HepG2 (cell line): ENCODE results near the gene HDAC5. TPM values are rescaled to one million over a fixed set of nuclear protein-coding genes. Genes with fewer than 3 reads are reported as not detected.

Source experiments
- CC2D1A ChIP-seq: sonication (generic); formaldehyde crosslinking; IDR thresholded peaks from 2 replicates; pipeline ENCODE4 v1.8.1; 2023; ENCODE audit warnings: mild to moderate bottlenecking, missing genetic modification reagents
- CEBPB ChIP-seq: IDR thresholded peaks from 2 replicates; pipeline ENCODE4 v1.6.1; 2011; ENCODE audit warnings: low read depth, low read length, improper control_type of control experiment, borderline replicate concordance
- ELF3 ChIP-seq: IDR thresholded peaks from 2 replicates; pipeline ENCODE4 v1.6.1; 2016; ENCODE audit warnings: missing genetic modification reagents, missing compliant biosample characterization
- JARID2 ChIP-seq: sonication (generic); formaldehyde crosslinking; IDR thresholded peaks from 2 replicates; pipeline ENCODE4 v1.8.1; 2023; ENCODE audit warnings: missing genetic modification reagents, inconsistent platforms; ENCODE audit not compliant: insufficient replicate concordance
- MIER2 ChIP-seq: IDR thresholded peaks from 2 replicates; pipeline ENCODE4 v1.6.1; 2016; ENCODE audit warnings: missing biosample characterization, missing genetic modification reagents
- NFIB ChIP-seq: sonication (generic); formaldehyde crosslinking; IDR thresholded peaks from 2 replicates; pipeline ENCODE4 v1.9.0; 2021; ENCODE audit warnings: missing genetic modification reagents, mild to moderate bottlenecking, borderline replicate concordance
- PPARG ChIP-seq: conservative IDR thresholded peaks from 2 replicates; pipeline ENCODE4 v1.6.1; 2016; ENCODE audit warnings: missing biosample characterization, missing genetic modification reagents
- SNRNP70 ChIP-seq: fragments of 200-400 bp; formaldehyde crosslinking; IDR thresholded peaks from 2 replicates; pipeline ENCODE4 v1.6.1; 2017; ENCODE audit warnings: mild to moderate bottlenecking, low read depth, low read length, moderate library complexity
- ZNF383 ChIP-seq: sonication (generic); formaldehyde crosslinking; IDR thresholded peaks from 2 replicates; pipeline ENCODE4 v1.4.0; 2020; ENCODE audit warnings: missing genetic modification reagents, mild to moderate bottlenecking, borderline replicate concordance
- ZNF432 ChIP-seq: sonication (generic); formaldehyde crosslinking; IDR thresholded peaks from 2 replicates; pipeline ENCODE4 v1.5.0; 2020; ENCODE audit warnings: missing genetic modification reagents, mild to moderate bottlenecking, borderline replicate concordance
- ZNF546 ChIP-seq: sonication (generic); formaldehyde crosslinking; conservative IDR thresholded peaks from 2 replicates; pipeline ENCODE4 v1.8.1; 2023; ENCODE audit warnings: mild to moderate bottlenecking, missing genetic modification reagents
- polyA plus RNA-seq, 8 experiments: library from polyadenylated mRNA; depleted of rRNA in 3 of 8; stranded (reverse) in 7 of 8; unstranded in 1 of 8; fragments of >200 nt; fragmentation: Illumina TruSeq in 4 of 8; extraction: Trizol in 4 of 8; gene quantifications; 2 replicates each; pipeline versions ENCODE4 v1.2.1 to v1.2.3, GENCODE V29; 2011 to 2016; ENCODE audit warnings: low read depth in 4 of 8, missing spikeins in 1 of 8, mixed read lengths in 1 of 8; ENCODE audit not compliant: insufficient read depth in 1 of 8
- total RNA-seq, 5 experiments: library from RNA; depleted of rRNA; stranded (reverse); fragments of >200 nt; fragmentation: Illumina TruSeq; extraction: Trizol; gene quantifications; 2 replicates each; pipeline ENCODE4 v1.2.3, GENCODE V29; 2016; ENCODE audit warnings: low read depth in 1 of 5
- TF ChIP-seq, protein P1 (sequence below), 2 experiments: sonication (generic) in 1 of 2; formaldehyde crosslinking in 1 of 2; IDR thresholded peaks; 2 replicates each; pipeline versions ENCODE4 v1.4.0 to v1.6.1; 2018 to 2020; ENCODE audit warnings: missing genetic modification reagents in 2 of 2, borderline replicate concordance in 1 of 2, low read depth in 1 of 2, mild to moderate bottlenecking in 1 of 2, missing biosample characterization in 1 of 2
- TF ChIP-seq, protein P2 (sequence below): sonication (generic); formaldehyde crosslinking; IDR thresholded peaks from 2 replicates; pipeline ENCODE4 v1.4.0; 2020; ENCODE audit warnings: missing genetic modification reagents
- TF ChIP-seq, protein P3 (sequence below): sonication (generic); formaldehyde crosslinking; IDR thresholded peaks from 2 replicates; pipeline ENCODE4 v1.5.1; 2020; ENCODE audit warnings: missing genetic modification reagents, mild to moderate bottlenecking, borderline replicate concordance
- TF ChIP-seq, protein P4 (sequence below): sonication (generic); formaldehyde crosslinking; IDR thresholded peaks from 2 replicates; pipeline ENCODE4 v1.4.0; 2020; ENCODE audit warnings: mild to moderate bottlenecking, missing genetic modification reagents
- TF ChIP-seq, protein P5 (sequence below): sonication (generic); formaldehyde crosslinking; IDR thresholded peaks from 2 replicates; pipeline ENCODE4 v1.8.0; 2022; ENCODE audit warnings: missing genetic modification reagents, mild to moderate bottlenecking, inconsistent platforms, borderline replicate concordance
- TF ChIP-seq, protein P6 (sequence below): IDR thresholded peaks from 2 replicates; pipeline ENCODE4 v1.6.1; 2018; ENCODE audit warnings: missing genetic modification reagents
- TF ChIP-seq, protein P7 (sequence below): IDR thresholded peaks from 2 replicates; pipeline ENCODE4 v1.6.1; 2016

HDAC5 gene
- total and polyA plus RNA-seq, 2 of the 13 experiments (the other 11 are each of a cell fraction or from before 2014, with no cell fraction given): 46.4 to 85.4 TPM

DNA sequence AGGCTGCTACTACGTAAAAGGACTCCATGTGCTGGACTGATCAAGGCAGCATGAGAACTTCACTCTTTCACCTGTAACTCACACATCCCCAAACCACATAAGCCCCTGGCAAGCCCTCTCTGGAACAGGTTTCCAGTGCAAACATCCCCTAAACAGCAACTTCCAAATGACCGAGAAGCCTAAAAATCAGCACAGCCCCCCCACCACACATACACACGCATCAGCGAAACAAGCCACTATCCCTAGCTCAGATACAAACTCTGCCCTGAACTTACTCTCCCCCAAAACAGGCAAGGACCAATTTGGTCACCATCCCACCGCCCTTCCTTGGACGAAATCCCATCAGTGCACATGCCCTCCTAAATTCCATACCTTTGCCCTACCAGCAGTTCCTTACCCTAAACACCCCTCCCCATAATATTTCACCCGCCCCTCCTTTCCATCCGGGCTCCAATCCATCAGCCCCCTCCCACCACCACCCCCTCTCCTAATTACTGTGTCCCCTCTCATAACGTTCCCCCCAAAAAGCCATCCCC, 57.7 kb downstream of the HDAC5 start (continued):
- TF ChIP-seq, protein P1, sequence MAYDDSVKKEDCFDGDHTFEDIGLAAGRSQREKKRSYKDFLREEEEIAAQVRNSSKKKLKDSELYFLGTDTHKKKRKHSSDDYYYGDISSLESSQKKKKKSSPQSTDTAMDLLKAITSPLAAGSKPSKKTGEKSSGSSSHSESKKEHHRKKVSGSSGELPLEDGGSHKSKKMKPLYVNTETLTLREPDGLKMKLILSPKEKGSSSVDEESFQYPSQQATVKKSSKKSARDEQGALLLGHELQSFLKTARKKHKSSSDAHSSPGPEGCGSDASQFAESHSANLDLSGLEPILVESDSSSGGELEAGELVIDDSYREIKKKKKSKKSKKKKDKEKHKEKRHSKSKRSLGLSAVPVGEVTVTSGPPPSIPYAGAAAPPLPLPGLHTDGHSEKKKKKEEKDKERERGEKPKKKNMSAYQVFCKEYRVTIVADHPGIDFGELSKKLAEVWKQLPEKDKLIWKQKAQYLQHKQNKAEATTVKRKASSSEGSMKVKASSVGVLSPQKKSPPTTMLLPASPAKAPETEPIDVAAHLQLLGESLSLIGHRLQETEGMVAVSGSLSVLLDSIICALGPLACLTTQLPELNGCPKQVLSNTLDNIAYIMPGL (CRISPR knock-in tag; IDR thresholded peaks at IDR 0.05; ENCODE audit: borderline replicate concordance in 1 of 2, low read depth in 1 of 2): no peak
- TF ChIP-seq, protein P2, sequence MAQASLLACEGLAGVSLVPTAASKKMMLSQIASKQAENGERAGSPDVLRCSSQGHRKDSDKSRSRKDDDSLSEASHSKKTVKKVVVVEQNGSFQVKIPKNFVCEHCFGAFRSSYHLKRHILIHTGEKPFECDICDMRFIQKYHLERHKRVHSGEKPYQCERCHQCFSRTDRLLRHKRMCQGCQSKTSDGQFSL (CRISPR knock-in tag): peak; percentile 73; the same call in 1 of the 2 replicates
- peak; percentile 1; the same call in 1 of the 2 replicates for TF ChIP-seq ELF3 (CRISPR knock-in tag)
- TF ChIP-seq JARID2 (CRISPR knock-in tag): no peak
- TF ChIP-seq ZNF383 (CRISPR knock-in tag): 0 out of 2 replicates have a peak, but pooled peaks have one; percentile 12
- TF ChIP-seq, protein P3, sequence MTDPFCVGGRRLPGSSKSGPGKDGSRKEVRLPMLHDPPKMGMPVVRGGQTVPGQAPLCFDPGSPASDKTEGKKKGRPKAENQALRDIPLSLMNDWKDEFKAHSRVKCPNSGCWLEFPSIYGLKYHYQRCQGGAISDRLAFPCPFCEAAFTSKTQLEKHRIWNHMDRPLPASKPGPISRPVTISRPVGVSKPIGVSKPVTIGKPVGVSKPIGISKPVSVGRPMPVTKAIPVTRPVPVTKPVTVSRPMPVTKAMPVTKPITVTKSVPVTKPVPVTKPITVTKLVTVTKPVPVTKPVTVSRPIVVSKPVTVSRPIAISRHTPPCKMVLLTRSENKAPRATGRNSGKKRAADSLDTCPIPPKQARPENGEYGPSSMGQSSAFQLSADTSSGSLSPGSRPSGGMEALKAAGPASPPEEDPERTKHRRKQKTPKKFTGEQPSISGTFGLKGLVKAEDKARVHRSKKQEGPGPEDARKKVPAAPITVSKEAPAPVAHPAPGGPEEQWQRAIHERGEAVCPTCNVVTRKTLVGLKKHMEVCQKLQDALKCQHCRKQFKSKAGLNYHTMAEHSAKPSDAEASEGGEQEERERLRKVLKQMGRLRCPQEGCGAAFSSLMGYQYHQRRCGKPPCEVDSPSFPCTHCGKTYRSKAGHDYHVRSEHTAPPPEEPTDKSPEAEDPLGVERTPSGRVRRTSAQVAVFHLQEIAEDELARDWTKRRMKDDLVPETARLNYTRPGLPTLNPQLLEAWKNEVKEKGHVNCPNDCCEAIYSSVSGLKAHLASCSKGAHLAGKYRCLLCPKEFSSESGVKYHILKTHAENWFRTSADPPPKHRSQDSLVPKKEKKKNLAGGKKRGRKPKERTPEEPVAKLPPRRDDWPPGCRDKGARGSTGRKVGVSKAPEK (CRISPR knock-in tag): no peak
- no peak for TF ChIP-seq PPARG
- TF ChIP-seq, protein P4, sequence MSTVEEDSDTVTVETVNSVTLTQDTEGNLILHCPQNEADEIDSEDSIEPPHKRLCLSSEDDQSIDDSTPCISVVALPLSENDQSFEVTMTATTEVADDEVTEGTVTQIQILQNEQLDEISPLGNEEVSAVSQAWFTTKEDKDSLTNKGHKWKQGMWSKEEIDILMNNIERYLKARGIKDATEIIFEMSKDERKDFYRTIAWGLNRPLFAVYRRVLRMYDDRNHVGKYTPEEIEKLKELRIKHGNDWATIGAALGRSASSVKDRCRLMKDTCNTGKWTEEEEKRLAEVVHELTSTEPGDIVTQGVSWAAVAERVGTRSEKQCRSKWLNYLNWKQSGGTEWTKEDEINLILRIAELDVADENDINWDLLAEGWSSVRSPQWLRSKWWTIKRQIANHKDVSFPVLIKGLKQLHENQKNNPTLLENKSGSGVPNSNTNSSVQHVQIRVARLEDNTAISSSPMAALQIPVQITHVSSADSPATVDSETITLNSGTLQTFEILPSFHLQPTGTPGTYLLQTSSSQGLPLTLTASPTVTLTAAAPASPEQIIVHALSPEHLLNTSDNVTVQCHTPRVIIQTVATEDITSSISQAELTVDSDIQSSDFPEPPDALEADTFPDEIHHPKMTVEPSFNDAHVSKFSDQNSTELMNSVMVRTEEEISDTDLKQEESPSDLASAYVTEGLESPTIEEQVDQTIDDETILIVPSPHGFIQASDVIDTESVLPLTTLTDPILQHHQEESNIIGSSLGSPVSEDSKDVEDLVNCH (CRISPR knock-in tag): peak; percentile 13; the same call in 1 of the 2 replicates
- no peak for TF ChIP-seq CEBPB
- TF ChIP-seq SNRNP70: no peak
- TF ChIP-seq ZNF546 (CRISPR knock-in tag): no peak
- TF ChIP-seq MIER2 (CRISPR knock-in tag): no peak
- TF ChIP-seq CC2D1A: 0 out of 2 replicates have a peak, but pooled peaks have one; percentile 55
- TF ChIP-seq NFIB (CRISPR knock-in tag): no peak
- no peak for TF ChIP-seq ZNF432
- TF ChIP-seq, protein P5, sequence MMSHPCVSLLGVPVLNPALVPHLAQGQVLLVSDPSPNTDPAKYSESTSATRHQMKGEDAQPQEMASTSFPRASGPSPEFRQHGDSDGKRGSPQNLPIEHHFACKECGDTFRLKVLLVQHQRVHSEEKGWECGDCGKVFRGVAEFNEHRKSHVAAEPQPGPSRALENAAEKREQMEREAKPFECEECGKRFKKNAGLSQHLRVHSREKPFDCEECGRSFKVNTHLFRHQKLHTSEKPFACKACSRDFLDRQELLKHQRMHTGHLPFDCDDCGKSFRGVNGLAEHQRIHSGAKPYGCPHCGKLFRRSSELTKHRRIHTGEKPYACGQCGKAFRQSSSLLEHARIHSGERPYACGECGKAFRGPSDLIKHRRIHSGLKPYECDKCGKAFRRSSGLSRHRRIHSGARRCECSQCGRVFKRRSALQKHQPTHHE: no peak
- TF ChIP-seq, protein P6, sequence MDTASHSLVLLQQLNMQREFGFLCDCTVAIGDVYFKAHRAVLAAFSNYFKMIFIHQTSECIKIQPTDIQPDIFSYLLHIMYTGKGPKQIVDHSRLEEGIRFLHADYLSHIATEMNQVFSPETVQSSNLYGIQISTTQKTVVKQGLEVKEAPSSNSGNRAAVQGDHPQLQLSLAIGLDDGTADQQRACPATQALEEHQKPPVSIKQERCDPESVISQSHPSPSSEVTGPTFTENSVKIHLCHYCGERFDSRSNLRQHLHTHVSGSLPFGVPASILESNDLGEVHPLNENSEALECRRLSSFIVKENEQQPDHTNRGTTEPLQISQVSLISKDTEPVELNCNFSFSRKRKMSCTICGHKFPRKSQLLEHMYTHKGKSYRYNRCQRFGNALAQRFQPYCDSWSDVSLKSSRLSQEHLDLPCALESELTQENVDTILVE (CRISPR knock-in tag): no peak
- TF ChIP-seq, protein P7, sequence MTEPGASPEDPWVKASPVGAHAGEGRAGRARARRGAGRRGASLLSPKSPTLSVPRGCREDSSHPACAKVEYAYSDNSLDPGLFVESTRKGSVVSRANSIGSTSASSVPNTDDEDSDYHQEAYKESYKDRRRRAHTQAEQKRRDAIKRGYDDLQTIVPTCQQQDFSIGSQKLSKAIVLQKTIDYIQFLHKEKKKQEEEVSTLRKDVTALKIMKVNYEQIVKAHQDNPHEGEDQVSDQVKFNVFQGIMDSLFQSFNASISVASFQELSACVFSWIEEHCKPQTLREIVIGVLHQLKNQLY (CRISPR knock-in tag): no peak
